KMS-11 (cell line): ENCODE data around the gene MST1.

Experiments
- H2AFZ ChIP-seq: fragments of 200-600 bp; sonication (generic); 2 replicates; pipeline ENCODE4 v1.6.1; 2016; ENCODE audit warnings: antibody characterized with exemption, mixed run types, low read depth
- H3K27ac ChIP-seq: fragments of 200-600 bp; sonication (generic); 2 replicates; pipeline ENCODE4 v1.6.1; 2016; ENCODE audit warnings: mild to moderate bottlenecking, mixed run types
- H3K27me3 ChIP-seq: fragments of 200-600 bp; sonication (generic); 2 replicates; pipeline ENCODE4 v1.6.1; 2017; ENCODE audit warnings: mild to moderate bottlenecking, low read depth, mixed run types, moderate library complexity; ENCODE audit not compliant: insufficient read depth
- H3K36me3 ChIP-seq: fragments of 200-600 bp; sonication (generic); 2 replicates; pipeline ENCODE4 v1.6.1; 2017; ENCODE audit warnings: mild to moderate bottlenecking, mixed run types; ENCODE audit not compliant: insufficient read depth
- H3K4me1 ChIP-seq: fragments of 200-600 bp; sonication (generic); 2 replicates; pipeline ENCODE4 v1.6.1; 2016; ENCODE audit warnings: mild to moderate bottlenecking, low read depth, mixed run types; ENCODE audit not compliant: poor library complexity, severe bottlenecking
- H3K4me2 ChIP-seq: fragments of 200-600 bp; sonication (generic); 2 replicates; pipeline ENCODE4 v1.7.0; 2016; ENCODE audit warnings: mild to moderate bottlenecking, mixed run types
- H3K4me3 ChIP-seq: fragments of 200-600 bp; sonication (generic); IDR thresholded peaks from 2 replicates; pipeline ENCODE4 v1.6.1; 2017; ENCODE audit warnings: low read depth, low read length, mixed read lengths; ENCODE audit not compliant: insufficient read depth
- H3K79me2 ChIP-seq: fragments of 200-600 bp; sonication (generic); 2 replicates; pipeline ENCODE4 v1.6.1; 2016; ENCODE audit warnings: low read depth, mixed run types; ENCODE audit not compliant: insufficient read depth
- H3K9ac ChIP-seq: fragments of 200-600 bp; sonication (generic); 2 replicates; pipeline ENCODE4 v1.6.1; 2016; ENCODE audit warnings: mild to moderate bottlenecking, mixed run types
- H4K20me1 ChIP-seq: fragments of 200-600 bp; sonication (generic); 2 replicates; pipeline ENCODE4 v1.6.1; 2016; ENCODE audit warnings: mild to moderate bottlenecking, mixed run types; ENCODE audit not compliant: insufficient read depth
- CTCF ChIP-seq: fragments of 200-600 bp; sonication (generic); conservative IDR thresholded peaks from 2 replicates; pipeline ENCODE4 v1.6.1; 2017; ENCODE audit warnings: low read depth, mild to moderate bottlenecking, antibody characterized with exemption, low read length, moderate library complexity, mixed read lengths

Gene MST1

GRCh38 chr3:49719214-49719884, 30.1 kb upstream of the MST1 start, which contains the start of gene AMIGO3:
AMIGO3 (minus strand) TSS chr3:49719684; CDS start chr3:49719465, 219 bp downstream.
- Histone ChIP-seq H3K27ac (no peak within 1 kb of the TSS), H3K4me3 (no peak within 1 kb of the TSS), H3K36me3 (no peaks in the 10 kb centered on the region)

GRCh38 chr3:49718858-49719213, 29.6 kb upstream of the MST1 start:
- Histone ChIP-seq H2AFZ (no peak overlapping the region), H3K9ac (no peak overlapping the region), H3K27ac (no peak overlapping the region), H3K4me1 (peaks cover 4% of the 10 kb centered on the region), H4K20me1 (no peaks in the 10 kb centered on the region), H3K27me3 (no peaks in the 10 kb centered on the region), H3K79me2 (peaks cover 9% of the 10 kb centered on the region; the same call in 1 of the 2 replicates), H3K4me2 (no peak overlapping the region), H3K4me3 (no peak overlapping the region), H3K36me3 (no peaks in the 10 kb centered on the region)
- TF ChIP-seq CTCF = no peak

More at GRCh38 chr3:49719214-49719884, 30.1 kb upstream of the MST1 start, which contains the start of gene AMIGO3:
- Histone ChIP-seq H3K4me1 (peaks cover 6% of the 10 kb centered on the region), H2AFZ (no peak within 1 kb of the TSS), H3K79me2 (peaks cover 9% of the 10 kb centered on the region; the same call in 1 of the 2 replicates), H3K27me3 (no peaks in the 10 kb centered on the region), H4K20me1 (no peaks in the 10 kb centered on the region), H3K9ac (no peak within 1 kb of the TSS), H3K4me2 (no peak within 1 kb of the TSS)
- TF ChIP-seq CTCF = no peak

GRCh38 chr3:49717959-49718857, 28.9 kb upstream of the MST1 start:
- no peak overlapping the region for H3K9ac ChIP-seq
- peaks cover 6% of the 10 kb centered on the region; the same call in 1 of the 2 replicates for H3K79me2 ChIP-seq
- no peaks in the 10 kb centered on the region for H4K20me1 ChIP-seq
- H3K36me3 ChIP-seq = no peaks in the 10 kb centered on the region
- no peaks in the 10 kb centered on the region for H3K27me3 ChIP-seq
- H3K4me2 ChIP-seq = no peak overlapping the region
- no peak overlapping the region for H2AFZ ChIP-seq
- H3K4me1 ChIP-seq = peaks cover 4% of the 10 kb centered on the region
- no peak for TF ChIP-seq CTCF
- no peak overlapping the region for H3K27ac ChIP-seq
- H3K4me3 ChIP-seq = no peak overlapping the region

GRCh38 chr3:49717211-49717958, 28.1 kb upstream of the MST1 start:
- H3K79me2 ChIP-seq = no peaks in the 10 kb centered on the region
- no peaks in the 10 kb centered on the region for H3K36me3 ChIP-seq
- H3K4me2 ChIP-seq = no peak overlapping the region
- H3K27me3 ChIP-seq = no peaks in the 10 kb centered on the region
- H3K9ac ChIP-seq = no peak overlapping the region
- no peak overlapping the region for H3K4me3 ChIP-seq
- no peaks in the 10 kb centered on the region for H3K4me1 ChIP-seq
- H2AFZ ChIP-seq = no peak overlapping the region
- H3K27ac ChIP-seq = no peak overlapping the region
- no peak for TF ChIP-seq CTCF
- H4K20me1 ChIP-seq = no peaks in the 10 kb centered on the region
